HepG2 (cell line): ENCODE measurements around the gene SEMA3F. TPM values are rescaled to one million over a fixed set of nuclear protein-coding genes. Genes with fewer than 3 reads are reported as not detected.

Experiments used
- CHCHD3 ChIP-seq: sonication (generic); formaldehyde crosslinking; IDR thresholded peaks from 2 replicates; pipeline ENCODE4 v1.8.0; 2022; ENCODE audit warnings: mild to moderate bottlenecking, missing genetic modification reagents, moderate library complexity
- DZIP1 ChIP-seq: sonication (generic); formaldehyde crosslinking; IDR thresholded peaks from 2 replicates; pipeline ENCODE4 v1.5.0; 2020; ENCODE audit warnings: mild to moderate bottlenecking, missing genetic modification reagents
- ERF ChIP-seq: IDR thresholded peaks from 2 replicates; pipeline ENCODE4 v1.6.1; 2018; ENCODE audit warnings: missing biosample characterization, missing genetic modification reagents
- EZH2 ChIP-seq: conservative IDR thresholded peaks from 2 replicates; pipeline ENCODE4 v1.6.1; 2012; ENCODE audit warnings: mild to moderate bottlenecking, low read depth, low read length, moderate library complexity
- GFI1 ChIP-seq: sonication (generic); formaldehyde crosslinking; IDR thresholded peaks from 2 replicates; pipeline ENCODE4 v1.5.0; 2020; ENCODE audit warnings: missing genetic modification reagents, mild to moderate bottlenecking, borderline replicate concordance
- HIC2 ChIP-seq: sonication (generic); formaldehyde crosslinking; IDR thresholded peaks from 2 replicates; pipeline ENCODE4 v1.9.0; 2022; ENCODE audit warnings: low read depth, missing genetic modification reagents
- MAFK ChIP-seq, 2 experiments: IDR thresholded peaks in 1 of 2; conservative IDR thresholded peaks in 1 of 2; 2 replicates each; pipeline ENCODE4 v1.6.1; 2011; ENCODE audit warnings: improper control_type of control experiment in 2 of 2, low read length in 2 of 2
- NFRKB ChIP-seq: fragments of 450-650 bp; IDR thresholded peaks from 2 replicates; pipeline ENCODE4 v1.6.1; 2017
- PTBP1 ChIP-seq: fragments of 200-400 bp; formaldehyde crosslinking; IDR thresholded peaks from 2 replicates; pipeline ENCODE4 v1.6.1; 2018; ENCODE audit warnings: low read length, low read depth; ENCODE audit not compliant: poor library complexity, severe bottlenecking
- STAT6 ChIP-seq: sonication (generic); formaldehyde crosslinking; IDR thresholded peaks from 2 replicates; pipeline ENCODE4 v1.4.0; 2020; ENCODE audit warnings: missing genetic modification reagents, mild to moderate bottlenecking, borderline replicate concordance
- TAF1 ChIP-seq: sonication (generic); formaldehyde crosslinking; IDR thresholded peaks from 2 replicates; pipeline ENCODE4 v1.4.0; 2020; ENCODE audit warnings: missing genetic modification reagents
- ZKSCAN5 ChIP-seq: sonication (generic); formaldehyde crosslinking; IDR thresholded peaks from 2 replicates; pipeline ENCODE4 v1.5.1; 2020; ENCODE audit warnings: mild to moderate bottlenecking, missing genetic modification reagents
- ZNF550 ChIP-seq: sonication (generic); formaldehyde crosslinking; IDR thresholded peaks from 2 replicates; pipeline ENCODE4 v1.4.0; 2020; ENCODE audit warnings: mild to moderate bottlenecking, missing genetic modification reagents, borderline replicate concordance
- ZNF616 ChIP-seq: sonication (generic); formaldehyde crosslinking; IDR thresholded peaks from 2 replicates; pipeline ENCODE4 v1.5.0; 2020; ENCODE audit warnings: low read depth, mild to moderate bottlenecking, missing genetic modification reagents
- ZNF687 ChIP-seq: sonication (generic); formaldehyde crosslinking; IDR thresholded peaks from 2 replicates; pipeline ENCODE4 v1.5.1; 2020; ENCODE audit warnings: mild to moderate bottlenecking, missing genetic modification reagents, moderate library complexity
- ZNF777 ChIP-seq: sonication (generic); formaldehyde crosslinking; IDR thresholded peaks from 2 replicates; pipeline ENCODE4 v1.4.0; 2020; ENCODE audit warnings: missing genetic modification reagents
- ZNF788 ChIP-seq: sonication (generic); formaldehyde crosslinking; IDR thresholded peaks from 2 replicates; pipeline ENCODE4 v1.5.0; 2020; ENCODE audit warnings: mild to moderate bottlenecking, missing genetic modification reagents, borderline replicate concordance
- polyA plus RNA-seq, 8 experiments: library from polyadenylated mRNA; depleted of rRNA in 3 of 8; stranded (reverse) in 7 of 8; unstranded in 1 of 8; fragments of >200 nt; fragmentation: Illumina TruSeq in 4 of 8; extraction: Trizol in 4 of 8; gene quantifications; 2 replicates each; pipeline versions ENCODE4 v1.2.1 to v1.2.3, GENCODE V29; 2011 to 2016; ENCODE audit warnings: low read depth in 4 of 8, missing spikeins in 1 of 8, mixed read lengths in 1 of 8; ENCODE audit not compliant: insufficient read depth in 1 of 8
- total RNA-seq, 5 experiments: library from RNA; depleted of rRNA; stranded (reverse); fragments of >200 nt; fragmentation: Illumina TruSeq; extraction: Trizol; gene quantifications; 2 replicates each; pipeline ENCODE4 v1.2.3, GENCODE V29; 2016; ENCODE audit warnings: low read depth in 1 of 5

SEMA3F gene
- total and polyA plus RNA-seq, 2 of the 13 experiments (the other 11 are each of a cell fraction or from before 2014, with no cell fraction given), result 7.6 to 17.2 TPM

GRCh38 chr3:50210510-50211367, 55.6 kb downstream of the SEMA3F start (continued):
- TF ChIP-seq ZKSCAN5 (CRISPR knock-in tag), result no peak
- TF ChIP-seq CHCHD3 (CRISPR knock-in tag), result no peak
- TF ChIP-seq MAFK (conservative IDR thresholded peaks at IDR 0.05 in 1 of 2, IDR thresholded peaks at IDR 0.05 in 1 of 2; ENCODE audit: low read length in 2 of 2), result no peak
- TF ChIP-seq EZH2, result no peak
- TF ChIP-seq ZNF616 (CRISPR knock-in tag), result no peak
- TF ChIP-seq GFI1, result peak; percentile 74; the same call in 1 of the 2 replicates
- TF ChIP-seq ZNF777, result no peak
- no peak for TF ChIP-seq STAT6
- peak; percentile 33; the same call in 1 of the 2 replicates for TF ChIP-seq TAF1 (CRISPR knock-in tag)
- TF ChIP-seq NFRKB, result no peak
- peak; percentile 88 for TF ChIP-seq HIC2
- no peak for TF ChIP-seq ZNF550 (CRISPR knock-in tag)
- peak; percentile 37; the same call in 1 of the 2 replicates for TF ChIP-seq ERF (CRISPR knock-in tag)
- no peak for TF ChIP-seq DZIP1 (CRISPR knock-in tag)
- no peak for TF ChIP-seq PTBP1
- no peak for TF ChIP-seq ZNF788
- peak; percentile 97 for TF ChIP-seq ZNF687 (CRISPR knock-in tag)
